ENCODE measurements around the gene GPRC5D. TPM values are rescaled to one million over a fixed set of nuclear protein-coding genes. Genes with fewer than 3 reads are reported as not detected.

GPRC5D gene
- total RNA-seq, 1 donor from 2014 or later, result not detected

GRCh38 chr12:12996209-12996608 lies 44.2 kb upstream of the GPRC5D start:
- H3K27ac ChIP-seq (ENCODE audit: low read depth, low read length), result no peak overlapping the region
- no peaks in the 10 kb centered on the region for H3K27me3 ChIP-seq (ENCODE audit: control insufficient read depth in 3 of 3, insufficient read depth in 3 of 3, low read length in 3 of 3)
- H3K9me3 ChIP-seq (ENCODE audit: control insufficient read depth in 3 of 3, low read length in 3 of 3), result no peaks in the 10 kb centered on the region
- no peaks in the 10 kb centered on the region for H3K36me3 ChIP-seq (ENCODE audit: control insufficient read depth in 3 of 3, insufficient read depth in 3 of 3, low read length in 3 of 3)
- peaks cover 12 to 23% (median 17%) of the 10 kb centered on the region in 3 donors for H3K4me1 ChIP-seq (ENCODE audit: control insufficient read depth in 3 of 3, insufficient read depth in 3 of 3, low read length in 3 of 3)
- no peak overlapping the region for H3K9ac ChIP-seq (ENCODE audit: low read depth in 1 of 3, low read length in 3 of 3)
- H3K4me3 ChIP-seq (ENCODE audit: low read length in 3 of 3), result no peak overlapping the region

GRCh38 chr12:12995088-12995487 lies 43.1 kb upstream of the GPRC5D start:
- no peak overlapping the region for H3K4me3 ChIP-seq (ENCODE audit: low read length in 3 of 3)
- H3K9me3 ChIP-seq (ENCODE audit: control insufficient read depth in 3 of 3, low read length in 3 of 3), result no peaks in the 10 kb centered on the region
- no peaks in the 10 kb centered on the region for H3K27me3 ChIP-seq (ENCODE audit: control insufficient read depth in 3 of 3, insufficient read depth in 3 of 3, low read length in 3 of 3)
- peaks cover 12 to 23% (median 17%) of the 10 kb centered on the region in 3 donors for H3K4me1 ChIP-seq (ENCODE audit: control insufficient read depth in 3 of 3, insufficient read depth in 3 of 3, low read length in 3 of 3)
- no peaks in the 10 kb centered on the region for H3K36me3 ChIP-seq (ENCODE audit: control insufficient read depth in 3 of 3, insufficient read depth in 3 of 3, low read length in 3 of 3)
- H3K27ac ChIP-seq (ENCODE audit: low read depth, low read length), result no peak overlapping the region
- H3K9ac ChIP-seq (ENCODE audit: low read depth in 1 of 3, low read length in 3 of 3), result no peak overlapping the region

GRCh38 chr12:12993367-12993766 lies 41.4 kb upstream of the GPRC5D start:
- peaks cover 2 to 12% (median 4%) of the 10 kb centered on the region in 3 donors for H3K4me1 ChIP-seq (ENCODE audit: control insufficient read depth in 3 of 3, insufficient read depth in 3 of 3, low read length in 3 of 3)
- H3K27me3 ChIP-seq (ENCODE audit: control insufficient read depth in 3 of 3, insufficient read depth in 3 of 3, low read length in 3 of 3), result no peaks in the 10 kb centered on the region
- peaks cover 7 to 11% (median 10%) of the 10 kb centered on the region in 3 donors for H3K36me3 ChIP-seq (ENCODE audit: control insufficient read depth in 3 of 3, insufficient read depth in 3 of 3, low read length in 3 of 3)
- H3K27ac ChIP-seq (ENCODE audit: low read depth, low read length), result peak overlapping the region; percentile 19
- H3K9me3 ChIP-seq (ENCODE audit: control insufficient read depth in 3 of 3, low read length in 3 of 3), result no peaks in the 10 kb centered on the region
- no peak overlapping the region for H3K9ac ChIP-seq (ENCODE audit: low read depth in 1 of 3, low read length in 3 of 3)
- no peak overlapping the region for H3K4me3 ChIP-seq (ENCODE audit: low read length in 3 of 3)

- Histone ChIP-seq H3K27ac (ENCODE audit: low read depth, low read length) (peak overlapping the region; percentile 19), H3K9me3 (ENCODE audit: control insufficient read depth in 3 of 3, low read length in 3 of 3) (no peaks in the 10 kb centered on the region), H3K36me3 (ENCODE audit: control insufficient read depth in 3 of 3, insufficient read depth in 3 of 3, low read length in 3 of 3) (peaks cover 7 to 12% (median 11%) of the 10 kb centered on the region in 3 donors), H3K4me1 (ENCODE audit: control insufficient read depth in 3 of 3, insufficient read depth in 3 of 3, low read length in 3 of 3) (peaks cover 0 to 5% (median 4%) of the 10 kb centered on the region in 3 donors), H3K4me3 (ENCODE audit: low read length in 3 of 3) (no peak overlapping the region), H3K9ac (ENCODE audit: low read depth in 1 of 3, low read length in 3 of 3) (no peak overlapping the region), H3K27me3 (ENCODE audit: control insufficient read depth in 3 of 3, insufficient read depth in 3 of 3, low read length in 3 of 3) (no peaks in the 10 kb centered on the region)
Observed at GRCh38 chr12:12992418-12993130, 40.6 kb upstream of the GPRC5D start.

- H3K27ac ChIP-seq (ENCODE audit: low read depth, low read length), result no peak overlapping the region
Observed at GRCh38 chr12:12990700-12991468, 38.9 kb upstream of the GPRC5D start.

GRCh38 chr12:12987421-12987820 lies 35.5 kb upstream of the GPRC5D start:
- Histone ChIP-seq H3K27me3 (ENCODE audit: control insufficient read depth in 3 of 3, insufficient read depth in 3 of 3, low read length in 3 of 3) (no peaks in the 10 kb centered on the region), H3K4me3 (ENCODE audit: low read length in 3 of 3) (no peak overlapping the region), H3K9ac (ENCODE audit: low read depth in 1 of 3, low read length in 3 of 3) (no peak overlapping the region), H3K27ac (ENCODE audit: low read depth, low read length) (no peak overlapping the region), H3K4me1 (ENCODE audit: control insufficient read depth in 3 of 3, insufficient read depth in 3 of 3, low read length in 3 of 3) (no peaks in the 10 kb centered on the region), H3K36me3 (ENCODE audit: control insufficient read depth in 3 of 3, insufficient read depth in 3 of 3, low read length in 3 of 3) (peaks cover 25 to 28% (median 27%) of the 10 kb centered on the region in 3 donors), H3K9me3 (ENCODE audit: control insufficient read depth in 3 of 3, low read length in 3 of 3) (no peaks in the 10 kb centered on the region)

More at GRCh38 chr12:12990700-12991468, 38.9 kb upstream of the GPRC5D start:
- Histone ChIP-seq H3K27me3 (ENCODE audit: control insufficient read depth in 3 of 3, insufficient read depth in 3 of 3, low read length in 3 of 3) (no peaks in the 10 kb centered on the region), H3K9ac (ENCODE audit: low read depth in 1 of 3, low read length in 3 of 3) (no peak overlapping the region), H3K4me1 (ENCODE audit: control insufficient read depth in 3 of 3, insufficient read depth in 3 of 3, low read length in 3 of 3) (no peaks in the 10 kb centered on the region), H3K4me3 (ENCODE audit: low read length in 3 of 3) (no peak overlapping the region), H3K9me3 (ENCODE audit: control insufficient read depth in 3 of 3, low read length in 3 of 3) (no peaks in the 10 kb centered on the region), H3K36me3 (ENCODE audit: control insufficient read depth in 3 of 3, insufficient read depth in 3 of 3, low read length in 3 of 3) (peaks cover 19 to 25% (median 25%) of the 10 kb centered on the region in 3 donors)

- Histone ChIP-seq H3K9ac (ENCODE audit: low read depth in 1 of 3, low read length in 3 of 3) (no peak overlapping the region), H3K36me3 (ENCODE audit: control insufficient read depth in 3 of 3, insufficient read depth in 3 of 3, low read length in 3 of 3) (peaks cover 25 to 28% (median 27%) of the 10 kb centered on the region in 3 donors), H3K27ac (ENCODE audit: low read depth, low read length) (no peak overlapping the region), H3K4me1 (ENCODE audit: control insufficient read depth in 3 of 3, insufficient read depth in 3 of 3, low read length in 3 of 3) (no peaks in the 10 kb centered on the region), H3K9me3 (ENCODE audit: control insufficient read depth in 3 of 3, low read length in 3 of 3) (no peaks in the 10 kb centered on the region), H3K27me3 (ENCODE audit: control insufficient read depth in 3 of 3, insufficient read depth in 3 of 3, low read length in 3 of 3) (no peaks in the 10 kb centered on the region), H3K4me3 (ENCODE audit: low read length in 3 of 3) (no peak overlapping the region)
Observed at GRCh38 chr12:12986775-12987331, 34.9 kb upstream of the GPRC5D start.

GRCh38 chr12:12985817-12986408 lies 33.9 kb upstream of the GPRC5D start:
- Histone ChIP-seq H3K27me3 (ENCODE audit: control insufficient read depth in 3 of 3, insufficient read depth in 3 of 3, low read length in 3 of 3) (no peaks in the 10 kb centered on the region), H3K9me3 (ENCODE audit: control insufficient read depth in 3 of 3, low read length in 3 of 3) (no peaks in the 10 kb centered on the region), H3K4me1 (ENCODE audit: control insufficient read depth in 3 of 3, insufficient read depth in 3 of 3, low read length in 3 of 3) (no peaks in the 10 kb centered on the region), H3K9ac (ENCODE audit: low read depth in 1 of 3, low read length in 3 of 3) (no peak overlapping the region), H3K4me3 (ENCODE audit: low read length in 3 of 3) (no peak overlapping the region), H3K27ac (ENCODE audit: low read depth, low read length) (no peak overlapping the region), H3K36me3 (ENCODE audit: control insufficient read depth in 3 of 3, insufficient read depth in 3 of 3, low read length in 3 of 3) (peaks cover 25 to 36% (median 28%) of the 10 kb centered on the region in 3 donors)

- Histone ChIP-seq H3K9ac (ENCODE audit: low read depth in 1 of 3, low read length in 3 of 3) (no peak overlapping the region), H3K9me3 (ENCODE audit: control insufficient read depth in 3 of 3, low read length in 3 of 3) (no peaks in the 10 kb centered on the region), H3K36me3 (ENCODE audit: control insufficient read depth in 3 of 3, insufficient read depth in 3 of 3, low read length in 3 of 3) (peaks cover 29 to 42% (median 30%) of the 10 kb centered on the region in 3 donors)
Observed at GRCh38 chr12:12984149-12984548, 32.2 kb upstream of the GPRC5D start.

More at GRCh38 chr12:12984149-12984548, 32.2 kb upstream of the GPRC5D start:
- Histone ChIP-seq H3K4me1 (ENCODE audit: control insufficient read depth in 3 of 3, insufficient read depth in 3 of 3, low read length in 3 of 3) (peaks cover 0 to 5% (median 3%) of the 10 kb centered on the region in 3 donors), H3K27me3 (ENCODE audit: control insufficient read depth in 3 of 3, insufficient read depth in 3 of 3, low read length in 3 of 3) (no peaks in the 10 kb centered on the region), H3K27ac (ENCODE audit: low read depth, low read length) (no peak overlapping the region), H3K4me3 (ENCODE audit: low read length in 3 of 3) (no peak overlapping the region)
